Stimulated activated CD8-positive, alpha-beta memory T cell treated with anti-CD3 and anti-CD28 coated beads, Interleukin-12 subunit alpha, Interleukin-12 subunit beta, amount 100 ng/mL, for 4 hours (primary cell): ENCODE measurements around the gene TMPRSS7.
"Not testable (repeated sequence)": the region's sequence is repeated elsewhere in the genome, so short reads cannot be mapped to it uniquely, and the experiment has no call there.

Experiments
- DNase-seq: peaks from one replicate; pipeline ENCODE4 v3.0.0-alpha.2; 2020; ENCODE audit warnings: low read depth

TMPRSS7 gene

DNA sequence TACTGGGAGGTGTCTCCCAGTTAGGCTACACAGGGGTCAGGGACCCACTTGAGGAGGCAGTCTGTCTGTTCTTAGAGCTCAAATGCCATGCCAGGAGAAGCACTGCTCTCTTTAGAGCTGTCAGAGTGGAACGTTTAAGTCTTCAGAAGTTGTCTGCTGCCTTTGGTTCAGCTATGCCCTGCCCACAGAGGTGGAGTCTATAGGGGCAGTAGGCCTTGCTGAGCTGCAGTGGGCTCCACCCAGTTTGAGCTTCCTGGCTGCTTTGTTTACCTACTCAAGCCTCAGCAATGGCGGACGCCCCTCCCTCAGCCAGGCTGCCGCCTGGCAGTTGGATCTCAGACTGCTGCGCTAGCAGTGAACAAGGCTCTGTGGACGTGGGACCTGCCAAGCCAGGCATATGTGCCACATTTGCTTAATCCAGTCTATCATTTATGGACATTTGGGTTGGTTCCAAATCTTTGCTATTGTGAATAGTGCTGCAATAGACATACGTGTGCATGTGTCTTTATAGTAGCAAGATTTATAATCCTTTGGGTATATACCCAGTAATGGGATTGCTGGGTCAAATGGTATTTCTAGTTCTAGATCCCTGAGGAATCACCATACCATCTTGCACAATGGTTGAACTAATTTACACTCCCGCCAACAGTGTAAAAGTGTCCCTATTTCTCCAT is 38.0 kb downstream of the TMPRSS7 start:
- not testable (repeated sequence) for DNase-seq

DNA sequence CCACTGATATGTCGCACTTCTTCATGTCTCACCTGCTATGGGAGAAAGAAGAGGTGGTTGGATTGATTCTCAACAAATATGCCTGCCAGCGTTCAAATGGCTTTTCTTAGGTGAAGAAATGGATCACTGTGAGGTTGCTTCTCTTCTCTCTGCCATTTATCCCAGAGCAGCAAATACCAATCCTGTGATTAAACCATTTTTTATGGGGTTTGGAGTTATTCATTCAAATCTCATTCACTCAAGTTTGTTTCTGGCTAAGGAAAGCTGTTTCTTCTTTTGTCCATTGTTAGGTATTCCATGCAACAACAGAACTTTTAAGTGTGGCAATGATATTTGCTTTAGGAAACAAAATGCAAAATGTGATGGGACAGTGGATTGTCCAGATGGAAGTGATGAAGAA is 39.5 kb downstream of the TMPRSS7 start:
- DNase-seq: no peak

GRCh38 chr3:112074616-112075497 is 40.3 kb downstream of the TMPRSS7 start:
- DNase-seq: no peak

- DNase-seq: no peak
These were observed 43.9 kb downstream of the TMPRSS7 start for GRCh38 chr3:112078125-112079083.

DNA sequence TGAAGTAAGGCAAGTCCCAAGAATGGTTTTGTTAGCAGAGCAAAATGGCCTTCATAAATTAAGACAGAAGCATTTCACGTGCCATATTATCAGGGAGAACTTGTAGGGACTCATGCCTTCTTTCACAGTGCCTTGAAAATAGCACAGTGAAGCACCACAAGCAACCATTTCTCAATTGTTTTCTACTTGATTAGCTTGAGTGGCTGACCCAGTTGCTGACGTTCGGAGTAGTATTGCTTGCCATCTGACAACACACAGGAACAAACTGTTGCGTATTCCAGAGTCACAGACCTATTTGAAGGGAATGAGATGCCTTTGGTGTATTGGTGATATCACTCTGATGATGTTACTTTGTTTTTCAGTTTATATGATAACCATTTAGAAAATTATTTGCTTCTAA is 48.7 kb downstream of the TMPRSS7 start:
- DNase-seq: no peak

DNA sequence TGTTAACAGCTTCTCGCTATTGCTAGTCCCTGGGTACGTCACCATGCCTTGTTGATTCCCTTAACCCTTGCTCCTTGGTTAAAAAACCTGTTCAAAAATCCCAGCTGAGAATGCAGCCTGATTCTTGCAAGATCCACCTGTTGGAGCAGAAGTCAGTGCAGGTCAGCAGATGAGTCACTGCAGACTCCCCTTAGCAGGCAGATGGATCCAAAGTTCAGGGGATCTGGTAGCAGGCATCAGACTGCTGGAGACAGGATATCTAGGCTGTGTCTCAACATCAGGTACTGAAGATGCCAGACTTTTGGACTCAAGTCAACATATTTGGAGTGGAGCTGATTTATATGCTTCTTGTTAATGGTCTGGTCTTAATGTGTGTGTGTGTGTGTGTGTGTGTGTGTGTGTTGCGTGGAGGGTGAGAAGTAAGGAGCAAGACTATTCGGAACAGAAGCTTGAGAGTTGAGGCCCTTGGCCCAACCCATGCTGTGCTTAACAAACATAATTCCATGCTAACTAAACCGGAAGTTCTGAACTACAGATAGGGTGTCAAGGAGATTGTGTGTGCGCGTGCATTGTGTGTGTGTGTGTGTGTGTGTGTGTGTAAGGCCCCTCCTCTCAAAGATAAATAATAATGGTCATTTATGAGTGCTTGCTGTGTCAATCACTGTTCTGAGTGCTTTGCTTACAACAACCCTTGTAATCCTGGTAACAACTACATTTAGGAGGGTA is 50.6 kb downstream of the TMPRSS7 start:
- no peak for DNase-seq

DNA sequence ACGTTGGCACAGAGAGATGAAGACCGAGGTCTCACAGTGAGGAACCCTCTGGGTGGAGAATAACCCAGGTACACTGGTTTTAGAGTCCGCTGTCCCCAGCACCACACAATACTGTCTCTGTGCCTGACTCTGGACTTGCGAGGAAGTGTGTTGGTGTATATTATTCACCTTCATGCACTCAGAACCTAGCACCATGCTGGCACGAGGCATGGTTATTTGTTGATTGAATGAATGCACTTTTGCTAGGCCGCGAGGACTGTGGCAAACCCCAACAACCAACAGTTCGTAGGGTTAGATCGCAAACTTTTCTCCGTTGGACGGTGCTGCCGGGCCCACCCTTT is 51.2 kb downstream of the TMPRSS7 start:
- no peak for DNase-seq

DNA sequence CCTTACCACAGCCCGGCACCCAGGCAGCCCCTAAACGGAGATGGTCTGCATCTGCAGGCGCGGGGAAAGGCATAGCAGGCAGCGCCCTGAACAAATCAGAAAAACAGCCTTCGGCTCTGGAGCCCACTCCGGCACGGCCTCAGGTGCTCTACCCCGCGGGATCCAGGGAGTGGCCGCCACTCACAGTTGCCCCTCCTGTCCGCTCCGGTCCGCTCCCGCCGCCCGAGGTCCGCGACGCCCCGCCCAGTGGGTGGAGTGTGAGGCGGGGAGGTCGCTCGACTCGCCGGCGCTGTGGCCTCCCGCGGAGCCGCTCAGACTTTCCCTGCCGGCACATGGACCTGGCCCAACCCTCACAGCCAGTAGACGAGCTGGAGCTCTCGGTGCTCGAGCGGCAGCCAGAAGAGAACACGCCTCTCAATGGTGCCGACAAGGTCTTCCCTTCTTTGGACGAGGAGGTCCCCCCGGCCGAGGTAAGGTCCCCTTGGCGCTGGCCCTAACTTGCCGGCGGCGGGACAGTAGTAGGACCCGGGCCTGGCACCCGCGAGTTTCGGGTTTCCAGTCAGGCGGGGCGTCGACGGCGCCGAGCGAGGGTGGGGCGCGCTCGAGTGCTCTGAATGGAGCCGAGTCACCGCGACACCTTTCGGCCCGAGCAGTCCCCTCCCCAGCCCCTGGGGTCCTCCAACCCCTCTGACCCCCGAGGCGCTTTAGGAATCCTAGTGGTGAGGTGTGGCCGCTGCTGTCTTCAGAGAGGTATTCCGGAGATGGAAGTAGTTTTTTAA is 51.7 kb downstream of the TMPRSS7 start, which contains the start of gene C3orf52:
Gene C3orf52, plus strand, starts transcription at position 314 of the 779 bp plus-strand sequence. Its CDS starts 19 bp downstream, at position 333.
- peak; percentile 42 for DNase-seq

GRCh38 chr3:112086875-112087524 is 52.5 kb downstream of the TMPRSS7 start:
- DNase-seq: no peak

DNA sequence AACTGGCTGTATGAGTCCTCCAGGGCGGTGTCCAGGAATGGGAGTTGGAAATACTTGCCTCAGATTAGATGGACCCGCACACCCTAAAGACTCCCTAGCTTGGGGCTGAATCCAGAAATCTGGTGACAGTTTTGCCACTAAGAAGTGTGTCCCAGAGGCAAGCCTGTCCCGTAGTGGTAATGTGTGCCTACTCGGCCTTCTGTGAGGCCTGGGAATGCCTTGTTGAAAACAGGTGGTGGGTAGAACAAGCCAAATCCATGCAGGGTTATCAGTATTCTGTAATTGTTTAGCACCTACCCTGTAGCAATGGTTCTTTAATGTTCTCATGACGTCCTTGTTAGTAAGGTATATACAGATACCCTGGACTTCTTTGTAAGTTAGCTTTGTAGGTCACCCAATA is 53.2 kb downstream of the TMPRSS7 start:
- no peak for DNase-seq

DNA sequence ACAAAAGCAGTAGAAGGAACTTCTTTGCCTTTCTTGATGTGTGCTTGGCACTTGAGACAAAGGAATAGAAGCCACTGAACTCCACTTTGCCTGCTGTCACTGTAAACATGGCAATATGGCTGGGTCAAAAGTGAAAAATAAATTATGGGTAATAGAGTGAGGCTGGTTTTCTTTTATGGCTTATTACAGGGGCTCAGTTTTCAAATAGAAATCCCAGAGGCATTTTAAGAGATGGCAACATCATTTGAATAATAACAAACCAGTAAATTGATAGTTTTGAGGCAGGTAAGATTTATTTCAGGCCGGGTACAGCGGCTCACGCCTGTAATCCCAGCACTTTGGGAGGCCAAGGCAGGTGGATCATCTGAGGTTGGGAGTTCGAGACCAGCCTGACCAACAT is 54.4 kb downstream of the TMPRSS7 start:
- DNase-seq: no peak

DNA sequence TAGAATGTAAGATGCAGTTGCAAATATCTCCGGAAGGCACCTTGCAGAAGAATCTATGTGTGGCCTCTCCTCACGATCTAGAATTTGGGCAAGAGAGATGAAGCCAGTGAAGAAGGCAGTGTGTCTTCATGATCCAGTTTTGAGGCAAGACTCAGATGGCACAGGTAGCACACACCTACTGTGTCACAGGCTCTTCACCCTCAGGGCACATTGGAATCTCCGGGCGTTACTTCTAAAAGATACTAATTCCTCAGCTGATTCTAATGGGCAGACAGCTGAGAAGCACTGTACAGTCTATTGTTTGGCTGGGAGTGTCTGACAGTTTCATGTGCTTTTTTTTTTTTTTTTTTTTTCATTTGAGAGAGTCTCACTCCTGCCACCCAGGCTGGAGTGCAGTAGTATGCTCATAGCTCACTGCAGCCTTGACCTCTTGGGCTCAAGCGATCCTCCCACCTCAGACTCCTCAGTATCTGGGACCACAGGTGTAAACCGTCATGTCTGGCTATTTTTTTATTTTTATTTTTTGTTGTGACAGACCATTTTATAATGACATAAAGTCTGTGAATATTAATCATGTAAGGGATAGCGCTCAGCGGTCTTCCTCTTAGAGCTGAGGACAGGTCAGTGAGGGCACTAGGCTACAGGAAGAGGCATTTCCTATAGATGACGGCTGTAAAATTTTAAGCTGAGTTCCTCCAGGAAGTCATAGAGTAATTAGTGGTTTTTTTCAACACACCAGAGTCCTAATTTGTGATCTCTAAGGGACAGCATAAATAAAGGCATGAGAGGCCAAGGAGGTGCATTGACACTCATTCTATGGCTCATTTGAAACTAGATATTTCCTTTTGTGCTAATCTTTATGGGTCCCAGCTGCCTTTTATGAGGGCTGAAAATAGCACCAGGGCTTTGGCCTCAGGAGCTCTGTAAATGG is 55.7 kb downstream of the TMPRSS7 start:
- DNase-seq: no peak

DNA sequence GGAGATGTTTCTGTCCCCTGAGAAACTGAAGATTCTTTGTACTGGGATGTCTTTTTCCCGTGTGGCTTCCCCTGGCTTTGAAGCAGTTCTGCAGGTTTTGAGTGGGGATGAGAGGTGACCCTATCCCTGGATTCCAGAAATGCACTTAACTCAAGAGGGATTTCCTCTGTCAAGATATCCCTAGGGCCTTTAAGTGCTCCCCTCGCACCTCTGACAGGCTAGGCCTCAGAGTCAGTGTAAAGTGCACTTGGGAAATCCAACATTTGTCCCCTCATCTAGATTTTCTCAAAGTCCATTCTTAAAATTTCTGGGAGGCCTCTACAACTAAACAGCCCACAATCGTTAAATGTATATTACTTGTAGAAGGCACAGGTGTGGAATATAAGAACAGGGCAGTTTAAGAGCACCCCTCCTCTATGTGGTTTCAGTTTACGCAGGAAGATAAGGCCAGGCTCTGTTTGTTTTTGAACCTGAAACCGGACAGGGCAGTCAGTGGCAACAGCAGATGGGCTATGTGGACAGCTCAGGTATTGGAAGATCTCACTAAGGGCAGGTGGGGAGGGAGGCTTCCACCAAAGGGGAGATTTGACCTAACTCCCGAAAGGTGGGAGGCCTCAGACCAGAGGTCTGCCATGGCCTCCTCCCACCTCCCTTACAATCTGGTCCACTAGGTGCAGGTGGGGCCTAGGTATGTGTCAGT is 56.5 kb downstream of the TMPRSS7 start:
- DNase-seq: no peak

DNA sequence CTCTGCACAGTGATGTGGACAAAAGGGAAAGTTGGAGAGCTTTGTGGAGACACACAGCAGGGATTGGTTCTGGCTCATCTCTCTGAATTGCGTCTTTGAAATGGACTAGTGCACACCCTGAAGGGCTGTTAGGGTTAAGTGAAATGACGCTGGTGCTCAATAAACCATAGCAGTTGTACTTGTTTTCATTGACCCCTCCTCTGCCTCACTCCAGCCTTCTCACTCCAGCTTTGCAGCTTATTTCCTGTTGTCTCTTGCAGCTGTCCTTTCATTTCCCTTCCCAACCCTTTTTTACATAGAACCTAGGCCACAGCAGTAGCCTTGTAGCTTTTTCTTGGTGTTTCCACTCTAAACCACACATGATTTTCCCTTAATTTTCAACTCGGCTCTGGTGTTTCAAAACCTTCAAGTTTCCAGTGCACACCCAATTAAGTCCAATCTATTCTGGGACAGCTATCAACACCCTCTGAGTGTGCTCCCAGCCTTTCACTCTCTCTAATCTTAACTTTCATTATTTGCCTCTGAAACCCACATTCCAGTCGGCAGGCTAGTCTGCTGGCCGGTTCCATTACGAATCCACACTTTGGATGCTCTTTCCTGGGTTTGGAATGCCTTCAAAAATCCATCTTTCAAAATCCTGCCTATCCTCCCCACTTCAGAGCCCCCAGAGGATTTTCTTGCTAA is 58.1 kb downstream of the TMPRSS7 start:
- no peak for DNase-seq

DNA sequence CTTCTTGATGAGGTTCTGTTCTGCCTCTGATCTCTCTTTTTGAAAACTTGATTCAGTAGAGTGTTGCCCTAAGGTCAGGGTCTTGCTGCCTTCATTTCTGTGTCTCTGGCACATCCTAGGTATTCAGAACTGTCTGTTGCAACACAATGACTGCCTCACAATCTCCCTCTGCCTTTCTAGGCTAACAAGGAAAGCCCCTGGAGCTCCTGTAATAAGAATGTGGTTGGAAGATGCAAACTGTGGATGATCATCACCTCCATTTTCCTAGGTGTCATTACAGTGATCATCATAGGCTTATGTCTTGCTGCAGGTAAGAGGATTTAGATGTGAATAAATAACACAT is 58.6 kb downstream of the TMPRSS7 start:
- no peak for DNase-seq

- no peak for DNase-seq
These were observed 61.2 kb downstream of the TMPRSS7 start for GRCh38 chr3:112095731-112096130.

DNA sequence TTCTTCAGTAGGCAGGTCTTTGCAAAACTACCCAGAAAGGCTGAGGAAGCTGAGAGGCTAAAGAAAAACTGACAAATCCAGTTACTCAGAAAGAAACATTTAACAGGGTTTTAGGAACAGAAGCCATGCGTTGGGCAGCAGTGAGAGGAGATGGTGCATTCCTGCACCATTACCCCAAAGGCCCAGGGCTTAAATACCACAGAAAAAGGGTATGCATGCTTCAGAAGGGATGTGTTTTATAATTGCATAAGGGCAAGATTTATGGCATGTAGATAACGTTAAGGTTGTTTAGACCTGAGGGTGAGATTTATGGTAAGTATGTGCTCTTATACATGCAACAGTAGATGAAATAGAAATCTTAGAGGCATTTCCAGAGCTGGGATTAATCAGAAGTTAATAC is 61.6 kb downstream of the TMPRSS7 start:
- no peak for DNase-seq

DNA sequence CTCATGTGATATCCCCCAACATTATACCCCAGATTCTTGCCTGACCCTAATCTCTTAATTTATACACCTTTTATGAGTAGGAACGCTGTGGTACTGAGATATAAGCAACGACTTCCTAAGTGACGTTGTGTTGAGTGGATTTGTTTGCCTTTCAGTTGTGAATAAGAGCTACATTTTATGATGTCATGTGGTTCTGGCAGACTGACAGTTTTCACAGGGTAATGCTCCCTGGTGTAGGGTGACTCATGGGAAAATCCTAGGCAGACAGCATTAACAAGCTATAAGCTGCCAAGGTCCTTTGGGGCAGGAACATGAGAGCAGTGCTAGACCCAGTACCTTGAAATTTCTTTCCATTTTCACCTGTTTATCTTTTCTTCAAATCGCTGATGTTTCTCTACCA is 62.8 kb downstream of the TMPRSS7 start:
- DNase-seq: no peak
